ENCODE data around the gene FAM240B.

- TF ChIP-seq CTCF (IDR thresholded peaks at IDR 0.05; ENCODE audit: poor library complexity) (no peak), EZH2 (IDR thresholded peaks at IDR 0.05; ENCODE audit: borderline replicate concordance) (no peak)
Measured at GRCh38 chr9:38650564-38650963, 69.4 kb downstream of the FAM240B start.

All from hepatocyte (in vitro differentiated cells).